NCI-H510A treated with DMSO at 0.1 percent for 48 hours (cell line): Measurements from ENCODE around the gene SEPHS1.
"Not testable (repeated sequence)": the region's sequence is repeated elsewhere in the genome, so short reads cannot be mapped to it uniquely, and the experiment has no call there.

ENCODE experiments used
- DNase-seq: peaks from one replicate; lab custom pipeline; 2025; lab: John Stamatoyannopoulos, UW

Gene SEPHS1

GRCh38 chr10:13284050-13284449 is 64.0 kb downstream of the SEPHS1 start:
- DNase-seq = no peak

- DNase-seq = not testable (repeated sequence)
Measured at GRCh38 chr10:13282348-13282747, 65.7 kb downstream of the SEPHS1 start.

- no peak for DNase-seq
Measured at GRCh38 chr10:13276749-13277365, 71.2 kb downstream of the SEPHS1 start.

- not testable (repeated sequence) for DNase-seq
Measured at GRCh38 chr10:13276146-13276545, 71.9 kb downstream of the SEPHS1 start.

GRCh38 chr10:13272164-13272571 is 75.9 kb downstream of the SEPHS1 start:
- DNase-seq = peak; percentile 6

- DNase-seq = no peak
Measured at GRCh38 chr10:13271552-13272163, 76.4 kb downstream of the SEPHS1 start.

GRCh38 chr10:13270877-13271551 is 77.1 kb downstream of the SEPHS1 start:
- no peak for DNase-seq

GRCh38 chr10:13268841-13269240 is 79.3 kb downstream of the SEPHS1 start:
- DNase-seq = no peak

GRCh38 chr10:13268310-13268709 is 79.8 kb downstream of the SEPHS1 start:
- no peak for DNase-seq
